Ascending aorta (tissue), 2 donors: ENCODE measurements around the gene GHDC. TPM values are rescaled to one million over a fixed set of nuclear protein-coding genes. Genes with fewer than 3 reads are reported as not detected.
"Not testable (repeated sequence)": the region's sequence is repeated elsewhere in the genome, so short reads cannot be mapped to it uniquely, and the experiment has no call there.

Source experiments
- DNase-seq, 2 donors: peaks; one replicate each; pipeline ENCODE4 v3.0.0-alpha.2; 2019; ENCODE audit warnings: low spot score in 2 of 2
- H3K27ac ChIP-seq, 2 donors: fragments of 200-600 bp; sonication (generic); one replicate each; pipeline ENCODE4 v1.5.1; 2016 to 2017; ENCODE audit warnings: mild to moderate bottlenecking in 1 of 2
- H3K27me3 ChIP-seq: fragments of 200-600 bp; sonication (generic); one replicate; pipeline ENCODE4 v1.5.1; 2017
- H3K36me3 ChIP-seq, 2 donors: fragments of 200-600 bp; sonication (generic); one replicate each; pipeline ENCODE4 v1.5.1; 2016
- H3K4me1 ChIP-seq, 2 donors: fragments of 200-600 bp; sonication (generic); one replicate each; pipeline ENCODE4 v1.5.1; 2016 to 2017; ENCODE audit warnings: mild to moderate bottlenecking in 1 of 2
- H3K4me3 ChIP-seq, 2 donors: fragments of 200-600 bp; sonication (generic); one replicate each; pipeline ENCODE4 v1.5.1; 2016 to 2017; ENCODE audit warnings: mild to moderate bottlenecking in 1 of 2
- H3K9me3 ChIP-seq, 2 donors: fragments of 200-600 bp; sonication (generic); one replicate each; pipeline ENCODE4 v1.5.1; 2016
- CTCF ChIP-seq, 3 experiments: fragments of 200-600 bp in 2 of 3; fragments of 450-650 bp in 1 of 3; sonication (generic) in 2 of 3; IDR thresholded peaks; one replicate each; pipeline ENCODE4 v1.5.1; 2016 to 2019; ENCODE audit warnings: antibody characterized with exemption in 3 of 3, mild to moderate bottlenecking in 1 of 3, moderate library complexity in 1 of 3
- intact Hi-C: fragments of 100-400 bp; cut with DNase I; formaldehyde crosslinking; loops from one replicate; pipeline ENCODE4 v1.15.1; 2023
- total RNA-seq: library from RNA; depleted of rRNA; stranded (reverse); fragments of >200 nt; gene quantifications from one replicate; pipeline ENCODE4 v1.1.0, GENCODE V29; 2016

GHDC gene
- total RNA-seq, 1 donor from 2014 or later = 94.3 TPM

GRCh38 chr17:42188749-42189650, 5.3 kb downstream of the GHDC start:
- no peak for DNase-seq

GRCh38 chr17:42187833-42188232, 6.5 kb downstream of the GHDC start:
- no peak overlapping the region for H3K27ac ChIP-seq
- TF ChIP-seq CTCF (IDR thresholded peaks at IDR 0.05) = no peak

More at GRCh38 chr17:42188749-42189650, 5.3 kb downstream of the GHDC start:
- H3K36me3 ChIP-seq = no peaks in the 10 kb centered on the region
- no peaks in the 10 kb centered on the region for H3K9me3 ChIP-seq
- peaks cover 12 to 19% of the 10 kb centered on the region in 2 donors for H3K4me1 ChIP-seq
- no peaks in the 10 kb centered on the region for H3K27me3 ChIP-seq
- H3K4me3 ChIP-seq = no peak overlapping the region
- intact Hi-C loops = no loop called here
- H3K27ac ChIP-seq = no peak overlapping the region
- TF ChIP-seq CTCF (IDR thresholded peaks at IDR 0.05) = no peak

GRCh38 chr17:42186191-42186590, 8.1 kb downstream of the GHDC start:
- H3K27me3 ChIP-seq, H3K4me1 ChIP-seq, intact Hi-C loops, H3K9me3 ChIP-seq, DNase-seq, H3K36me3 ChIP-seq, H3K27ac ChIP-seq, H3K4me3 ChIP-seq: not testable (repeated sequence)

More at GRCh38 chr17:42187833-42188232, 6.5 kb downstream of the GHDC start:
- no peaks in the 10 kb centered on the region for H3K36me3 ChIP-seq
- DNase-seq = no peak
- no peak overlapping the region for H3K4me3 ChIP-seq
- intact Hi-C loops = no loop called here
- H3K27me3 ChIP-seq = no peaks in the 10 kb centered on the region
- no peaks in the 10 kb centered on the region for H3K9me3 ChIP-seq
- peaks cover 5 to 7% of the 10 kb centered on the region in 2 donors for H3K4me1 ChIP-seq

GRCh38 chr17:42185621-42185930, 8.7 kb downstream of the GHDC start:
- H3K27ac ChIP-seq = no peak overlapping the region
- intact Hi-C loops = no loop called here
- DNase-seq = no peak

GRCh38 chr17:42184713-42185620, 9.3 kb downstream of the GHDC start, which contains the start of gene HCRT:
TSS of gene HCRT (minus strand) at chr17:42185452. CDS start at chr17:42185365, 87 bp downstream.
- Histone ChIP-seq H3K27ac (peak within 1 kb of the TSS in 1 of 2 donors; percentile 49), H3K36me3 (no peaks in the 10 kb centered on the region), H3K27me3 (peaks cover 9% of the 10 kb centered on the region), H3K4me3 (peak within 1 kb of the TSS; percentile 69 to 70), H3K9me3 (no peaks in the 10 kb centered on the region), H3K4me1 (peaks cover 5 to 12% of the 10 kb centered on the region in 2 donors)
- intact Hi-C loops = no loop called here
- no peak for TF ChIP-seq CTCF (IDR thresholded peaks at IDR 0.05)
- no peak for DNase-seq

More at GRCh38 chr17:42185621-42185930, 8.7 kb downstream of the GHDC start:
- Histone ChIP-seq H3K4me3 (no peak overlapping the region), H3K27me3 (peaks cover 8% of the 10 kb centered on the region), H3K36me3 (no peaks in the 10 kb centered on the region), H3K4me1 (peaks cover 5 to 12% of the 10 kb centered on the region in 2 donors), H3K9me3 (no peaks in the 10 kb centered on the region)
- no peak for TF ChIP-seq CTCF (IDR thresholded peaks at IDR 0.05)
